HL-60 (cell line): ENCODE measurements around the gene GPATCH1.

ENCODE experiments used
- DNase-seq, 2 experiments: peaks; one replicate each; pipeline ENCODE4 v3.0.0-alpha.2; 2010 to 2020; ENCODE audit warnings: low read depth in 1 of 2, low spot score in 1 of 2
- H3K27ac ChIP-seq: fragments of 250-450 bp; sonication (Bioruptor Pico); replicated peaks from 2 replicates; pipeline ENCODE4 v1.5.1; 2020; ENCODE audit warnings: mild to moderate bottlenecking, moderate library complexity
- H3K27me3 ChIP-seq: fragments of 250-450 bp; sonication (Bioruptor Pico); 2 replicates; pipeline ENCODE4 v1.5.1; 2021; ENCODE audit warnings: mild to moderate bottlenecking, moderate library complexity; ENCODE audit not compliant: insufficient read depth, poor library complexity, severe bottlenecking
- H3K4me3 ChIP-seq: replicated peaks from 2 replicates; pipeline ENCODE4 v1.5.1; 2011; ENCODE audit warnings: mild to moderate bottlenecking, control low read depth, low read length; ENCODE audit not compliant: insufficient read depth
- GABPA ChIP-seq: IDR thresholded peaks from 2 replicates; pipeline ENCODE4 v1.6.1; 2012; ENCODE audit warnings: low read depth
- POLR2AphosphoS5 ChIP-seq: IDR thresholded peaks from 2 replicates; pipeline ENCODE4 v1.6.1; 2012; ENCODE audit warnings: low read depth
- SPI1 ChIP-seq: IDR thresholded peaks from 2 replicates; pipeline ENCODE4 v1.6.1; 2012; ENCODE audit warnings: low read depth, mild to moderate bottlenecking, borderline replicate concordance
- TF ChIP-seq, protein P1 (sequence below): IDR thresholded peaks from 2 replicates; pipeline ENCODE4 v1.6.1; 2012; ENCODE audit warnings: low read depth; ENCODE audit not compliant: insufficient replicate concordance
- TF ChIP-seq, protein P2 (sequence below): IDR thresholded peaks from one replicate; pipeline ENCODE4 v1.5.1; 2011; ENCODE audit warnings: low read length, control low read depth, inconsistent platforms; ENCODE audit not compliant: insufficient read depth

Gene GPATCH1

DNA sequence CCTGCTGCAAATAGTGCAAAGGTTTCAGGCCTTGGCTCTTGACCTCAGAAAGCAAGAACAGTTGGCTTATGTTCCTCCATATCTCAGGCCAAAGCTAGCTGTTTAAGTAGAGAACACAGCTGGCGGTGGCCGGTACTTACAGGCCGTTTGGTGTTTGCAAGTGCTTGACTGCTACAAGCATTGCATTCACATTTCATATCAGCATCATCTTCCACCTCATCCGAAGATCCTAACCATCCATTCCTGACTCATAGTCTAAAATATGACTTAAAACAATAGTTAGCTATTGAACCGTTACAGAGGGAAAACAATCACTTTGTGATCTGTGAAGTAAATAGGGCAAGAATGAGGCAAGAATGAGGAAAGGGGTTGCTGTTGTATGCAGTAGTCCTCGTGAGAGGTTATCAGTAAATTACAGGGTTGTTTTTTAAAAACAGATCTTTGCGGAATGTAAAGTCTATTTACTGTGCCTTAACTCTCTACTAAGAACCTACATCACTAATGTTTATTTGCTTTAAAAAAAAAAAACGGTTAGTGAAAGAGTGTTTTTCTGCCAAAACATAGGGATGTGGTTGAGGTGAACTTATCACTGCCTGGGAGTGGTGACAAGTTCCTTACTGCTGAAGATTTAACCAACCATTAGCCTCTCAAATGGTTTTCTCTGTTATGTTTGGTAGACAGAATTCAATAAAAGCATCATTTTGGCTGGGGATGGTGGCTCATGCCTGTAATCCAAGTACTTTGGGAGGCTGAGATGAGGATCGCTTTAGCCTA, 29.3 kb downstream of the GPATCH1 start:
- no peaks in the 10 kb centered on the region for H3K27me3 ChIP-seq
- no peak for TF ChIP-seq POLR2AphosphoS5
- TF ChIP-seq, protein P1, sequence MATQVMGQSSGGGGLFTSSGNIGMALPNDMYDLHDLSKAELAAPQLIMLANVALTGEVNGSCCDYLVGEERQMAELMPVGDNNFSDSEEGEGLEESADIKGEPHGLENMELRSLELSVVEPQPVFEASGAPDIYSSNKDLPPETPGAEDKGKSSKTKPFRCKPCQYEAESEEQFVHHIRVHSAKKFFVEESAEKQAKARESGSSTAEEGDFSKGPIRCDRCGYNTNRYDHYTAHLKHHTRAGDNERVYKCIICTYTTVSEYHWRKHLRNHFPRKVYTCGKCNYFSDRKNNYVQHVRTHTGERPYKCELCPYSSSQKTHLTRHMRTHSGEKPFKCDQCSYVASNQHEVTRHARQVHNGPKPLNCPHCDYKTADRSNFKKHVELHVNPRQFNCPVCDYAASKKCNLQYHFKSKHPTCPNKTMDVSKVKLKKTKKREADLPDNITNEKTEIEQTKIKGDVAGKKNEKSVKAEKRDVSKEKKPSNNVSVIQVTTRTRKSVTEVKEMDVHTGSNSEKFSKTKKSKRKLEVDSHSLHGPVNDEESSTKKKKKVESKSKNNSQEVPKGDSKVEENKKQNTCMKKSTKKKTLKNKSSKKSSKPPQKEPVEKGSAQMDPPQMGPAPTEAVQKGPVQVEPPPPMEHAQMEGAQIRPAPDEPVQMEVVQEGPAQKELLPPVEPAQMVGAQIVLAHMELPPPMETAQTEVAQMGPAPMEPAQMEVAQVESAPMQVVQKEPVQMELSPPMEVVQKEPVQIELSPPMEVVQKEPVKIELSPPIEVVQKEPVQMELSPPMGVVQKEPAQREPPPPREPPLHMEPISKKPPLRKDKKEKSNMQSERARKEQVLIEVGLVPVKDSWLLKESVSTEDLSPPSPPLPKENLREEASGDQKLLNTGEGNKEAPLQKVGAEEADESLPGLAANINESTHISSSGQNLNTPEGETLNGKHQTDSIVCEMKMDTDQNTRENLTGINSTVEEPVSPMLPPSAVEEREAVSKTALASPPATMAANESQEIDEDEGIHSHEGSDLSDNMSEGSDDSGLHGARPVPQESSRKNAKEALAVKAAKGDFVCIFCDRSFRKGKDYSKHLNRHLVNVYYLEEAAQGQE: no peak
- TF ChIP-seq, protein P2, sequence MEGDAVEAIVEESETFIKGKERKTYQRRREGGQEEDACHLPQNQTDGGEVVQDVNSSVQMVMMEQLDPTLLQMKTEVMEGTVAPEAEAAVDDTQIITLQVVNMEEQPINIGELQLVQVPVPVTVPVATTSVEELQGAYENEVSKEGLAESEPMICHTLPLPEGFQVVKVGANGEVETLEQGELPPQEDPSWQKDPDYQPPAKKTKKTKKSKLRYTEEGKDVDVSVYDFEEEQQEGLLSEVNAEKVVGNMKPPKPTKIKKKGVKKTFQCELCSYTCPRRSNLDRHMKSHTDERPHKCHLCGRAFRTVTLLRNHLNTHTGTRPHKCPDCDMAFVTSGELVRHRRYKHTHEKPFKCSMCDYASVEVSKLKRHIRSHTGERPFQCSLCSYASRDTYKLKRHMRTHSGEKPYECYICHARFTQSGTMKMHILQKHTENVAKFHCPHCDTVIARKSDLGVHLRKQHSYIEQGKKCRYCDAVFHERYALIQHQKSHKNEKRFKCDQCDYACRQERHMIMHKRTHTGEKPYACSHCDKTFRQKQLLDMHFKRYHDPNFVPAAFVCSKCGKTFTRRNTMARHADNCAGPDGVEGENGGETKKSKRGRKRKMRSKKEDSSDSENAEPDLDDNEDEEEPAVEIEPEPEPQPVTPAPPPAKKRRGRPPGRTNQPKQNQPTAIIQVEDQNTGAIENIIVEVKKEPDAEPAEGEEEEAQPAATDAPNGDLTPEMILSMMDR: no peak
- TF ChIP-seq GABPA: no peak
- no peak for TF ChIP-seq SPI1
- DNase-seq: no peak
- H3K4me3 ChIP-seq: no peak overlapping the region
- H3K27ac ChIP-seq: no peak overlapping the region

DNA sequence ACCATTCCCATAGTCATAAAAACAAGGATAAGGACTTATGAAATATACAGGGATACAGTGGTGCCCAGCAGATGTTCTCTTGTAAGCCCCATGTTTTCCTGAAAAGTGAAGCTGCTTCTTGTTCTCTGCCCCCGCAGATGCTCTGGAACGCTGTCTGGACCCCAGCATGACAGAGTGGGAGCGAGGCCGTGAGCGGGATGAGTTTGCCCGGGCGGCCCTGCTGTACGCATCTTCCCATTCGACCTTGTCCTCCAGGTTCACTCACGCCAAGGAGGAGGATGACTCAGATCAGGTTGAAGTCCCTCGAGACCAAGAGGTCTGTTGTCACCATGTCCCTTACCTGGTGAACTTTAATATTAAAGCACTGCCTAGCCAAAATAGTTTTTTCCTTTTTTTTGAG, 30.6 kb downstream of the GPATCH1 start:
- no peak for DNase-seq
- Histone ChIP-seq H3K27me3 (no peaks in the 10 kb centered on the region), H3K4me3 (no peak overlapping the region), H3K27ac (no peak overlapping the region)
- TF ChIP-seq GABPA (no peak), POLR2AphosphoS5 (no peak), SPI1 (no peak)
- TF ChIP-seq, protein P2: no peak
- TF ChIP-seq, protein P1: no peak

DNA sequence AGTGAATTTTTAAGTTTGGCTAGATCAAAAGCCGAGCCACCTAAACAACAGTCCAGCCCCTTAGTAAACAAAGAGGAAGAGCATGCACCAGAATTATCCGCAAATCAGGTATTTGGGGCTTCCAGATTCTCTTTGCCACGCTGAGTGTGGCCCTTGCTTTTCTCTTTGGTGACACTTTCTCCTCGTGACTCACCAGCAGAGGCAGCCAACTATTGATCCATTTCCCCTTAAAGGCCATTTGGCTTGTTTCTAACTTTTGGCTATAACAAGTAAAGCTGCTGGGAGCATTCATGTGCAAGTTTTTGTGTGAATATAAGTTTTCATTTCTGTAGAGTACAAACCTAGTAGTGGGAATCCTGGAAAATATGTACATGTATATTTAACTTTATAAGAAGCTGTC, 33.3 kb downstream of the GPATCH1 start:
- no peaks in the 10 kb centered on the region for H3K27me3 ChIP-seq
- TF ChIP-seq, protein P2: no peak
- TF ChIP-seq SPI1 (no peak), GABPA (no peak), POLR2AphosphoS5 (no peak)
- TF ChIP-seq, protein P1: no peak
- no peak overlapping the region for H3K27ac ChIP-seq
- no peak overlapping the region for H3K4me3 ChIP-seq
- no peak for DNase-seq
